Esophagus squamous epithelium (tissue), 4 donors: ENCODE results near the gene NUTM2F.
"Not testable (repeated sequence)": the region's sequence is repeated elsewhere in the genome, so short reads cannot be mapped to it uniquely, and the experiment has no call there.

Source experiments
- POLR2A ChIP-seq, 4 donors: fragments of 450-650 bp; IDR thresholded peaks; one replicate each; pipeline ENCODE4 v1.6.1; 2017; ENCODE audit warnings: antibody characterized with exemption in 4 of 4, mild to moderate bottlenecking in 4 of 4, moderate library complexity in 3 of 4
- TF ChIP-seq, protein P1 (sequence below), 6 experiments: fragments of 450-650 bp in 4 of 6; fragments of 200-600 bp in 2 of 6; sonication (generic) in 2 of 6; IDR thresholded peaks; one replicate each; pipeline ENCODE4 v1.5.1; 2016 to 2019; ENCODE audit warnings: antibody characterized with exemption in 6 of 6, mild to moderate bottlenecking in 4 of 6, moderate library complexity in 4 of 6

- TF ChIP-seq, protein P1, sequence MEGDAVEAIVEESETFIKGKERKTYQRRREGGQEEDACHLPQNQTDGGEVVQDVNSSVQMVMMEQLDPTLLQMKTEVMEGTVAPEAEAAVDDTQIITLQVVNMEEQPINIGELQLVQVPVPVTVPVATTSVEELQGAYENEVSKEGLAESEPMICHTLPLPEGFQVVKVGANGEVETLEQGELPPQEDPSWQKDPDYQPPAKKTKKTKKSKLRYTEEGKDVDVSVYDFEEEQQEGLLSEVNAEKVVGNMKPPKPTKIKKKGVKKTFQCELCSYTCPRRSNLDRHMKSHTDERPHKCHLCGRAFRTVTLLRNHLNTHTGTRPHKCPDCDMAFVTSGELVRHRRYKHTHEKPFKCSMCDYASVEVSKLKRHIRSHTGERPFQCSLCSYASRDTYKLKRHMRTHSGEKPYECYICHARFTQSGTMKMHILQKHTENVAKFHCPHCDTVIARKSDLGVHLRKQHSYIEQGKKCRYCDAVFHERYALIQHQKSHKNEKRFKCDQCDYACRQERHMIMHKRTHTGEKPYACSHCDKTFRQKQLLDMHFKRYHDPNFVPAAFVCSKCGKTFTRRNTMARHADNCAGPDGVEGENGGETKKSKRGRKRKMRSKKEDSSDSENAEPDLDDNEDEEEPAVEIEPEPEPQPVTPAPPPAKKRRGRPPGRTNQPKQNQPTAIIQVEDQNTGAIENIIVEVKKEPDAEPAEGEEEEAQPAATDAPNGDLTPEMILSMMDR (IDR thresholded peaks at IDR 0.05): not testable (repeated sequence)
- TF ChIP-seq POLR2A (IDR thresholded peaks at IDR 0.05): not testable (repeated sequence)
These were observed 11.2 kb upstream of the NUTM2F start for GRCh38 chr9:94339657-94340056.
